Brain microvascular endothelial cell (primary cell): Measurements from ENCODE around the gene IQCB1.

Experiments used
- DNase-seq: peaks from one replicate; pipeline ENCODE4 v3.0.0-alpha.2; 2020
- H3K27ac ChIP-seq: fragments of 250-450 bp; sonication (Bioruptor Pico); 2 replicates; pipeline ENCODE4 v1.5.1; 2020; ENCODE audit warnings: mild to moderate bottlenecking, moderate library complexity
- H3K27me3 ChIP-seq: fragments of 250-450 bp; sonication (Bioruptor Pico); replicated peaks from 2 replicates; pipeline ENCODE4 v1.5.1; 2020; ENCODE audit warnings: mild to moderate bottlenecking
- H3K36me3 ChIP-seq: fragments of 250-450 bp; sonication (Bioruptor Pico); replicated peaks from 2 replicates; pipeline ENCODE4 v1.5.1; 2020; ENCODE audit warnings: mild to moderate bottlenecking
- H3K4me3 ChIP-seq: 2 replicates; pipeline ENCODE4 v1.5.1; 2011; ENCODE audit warnings: low read depth, mild to moderate bottlenecking, control low read depth, low read length, moderate library complexity
- CTCF ChIP-seq: IDR thresholded peaks from 2 replicates; pipeline ENCODE4 v1.5.1; 2011; ENCODE audit warnings: low read depth, mild to moderate bottlenecking, moderate library complexity, low read length, control low read depth, inconsistent platforms; ENCODE audit errors: missing control alignments
- in situ Hi-C: cut with HindIII; loops from 2 replicates; pipeline ENCODE4 v1.10.0; 2017; ENCODE audit warnings: low sequenced_read_pairs, low pct_ligation_motif_present

The IQCB1 gene

GRCh38 chr3:121737644-121738043, 97.2 kb downstream of the IQCB1 start:
- Histone ChIP-seq H3K27me3 (no peaks in the 10 kb centered on the region), H3K4me3 (no peak overlapping the region), H3K27ac (no peak overlapping the region), H3K36me3 (no peaks in the 10 kb centered on the region)
- no peak for TF ChIP-seq CTCF
- in situ Hi-C loops, result no loop called here
- no peak for DNase-seq

GRCh38 chr3:121736112-121736511, 98.7 kb downstream of the IQCB1 start:
- TF ChIP-seq CTCF, result no peak
- Histone ChIP-seq H3K4me3 (no peak overlapping the region), H3K27me3 (no peaks in the 10 kb centered on the region), H3K36me3 (no peaks in the 10 kb centered on the region), H3K27ac (peak overlapping the region; percentile 57)
- in situ Hi-C loops, result no loop called here
- DNase-seq, result peak; percentile 72

GRCh38 chr3:121735047-121735696, 99.7 kb downstream of the IQCB1 start:
- Histone ChIP-seq H3K36me3 (no peaks in the 10 kb centered on the region), H3K4me3 (no peak overlapping the region), H3K27ac (peak overlapping the region; percentile 57), H3K27me3 (no peaks in the 10 kb centered on the region)
- no peak for DNase-seq
- no peak for TF ChIP-seq CTCF
- in situ Hi-C loops, result no loop called here

GRCh38 chr3:121730940-121731687, 103.7 kb downstream of the IQCB1 start:
- Histone ChIP-seq H3K27ac (no peak overlapping the region), H3K36me3 (peaks cover 16% of the 10 kb centered on the region), H3K27me3 (no peaks in the 10 kb centered on the region), H3K4me3 (no peak overlapping the region)
- no peak for DNase-seq
- TF ChIP-seq CTCF, result no peak
- in situ Hi-C loops, result no loop called here

GRCh38 chr3:121724130-121724529, 110.7 kb downstream of the IQCB1 start:
- DNase-seq, result no peak
- H3K27me3 ChIP-seq, result no peaks in the 10 kb centered on the region
- in situ Hi-C loops, result no loop called here
- no peak overlapping the region for H3K4me3 ChIP-seq
- no peak for TF ChIP-seq CTCF
- peaks cover 44% of the 10 kb centered on the region for H3K36me3 ChIP-seq
- H3K27ac ChIP-seq, result no peak overlapping the region
